Placental pericyte (primary cell): ENCODE results near the gene ADCY1. TPM values are rescaled to one million over a fixed set of nuclear protein-coding genes. Genes with fewer than 3 reads are reported as not detected.

Experiments
- small RNA-seq: library from RNA; depleted of rRNA; stranded (forward); fragments of <200 nt; gene quantifications from one replicate; pipeline ENCODE3, GENCODE V24; 2012; ENCODE audit warnings: low replicate concordance
- total RNA-seq: library from RNA; depleted of rRNA; stranded (reverse); fragments of >200 nt; gene quantifications from 2 replicates; pipeline ENCODE4 v1.2.3, GENCODE V29; 2012

Gene ADCY1
- 0.22 and 0.29 TPM in 2 replicates for total RNA-seq

DNA sequence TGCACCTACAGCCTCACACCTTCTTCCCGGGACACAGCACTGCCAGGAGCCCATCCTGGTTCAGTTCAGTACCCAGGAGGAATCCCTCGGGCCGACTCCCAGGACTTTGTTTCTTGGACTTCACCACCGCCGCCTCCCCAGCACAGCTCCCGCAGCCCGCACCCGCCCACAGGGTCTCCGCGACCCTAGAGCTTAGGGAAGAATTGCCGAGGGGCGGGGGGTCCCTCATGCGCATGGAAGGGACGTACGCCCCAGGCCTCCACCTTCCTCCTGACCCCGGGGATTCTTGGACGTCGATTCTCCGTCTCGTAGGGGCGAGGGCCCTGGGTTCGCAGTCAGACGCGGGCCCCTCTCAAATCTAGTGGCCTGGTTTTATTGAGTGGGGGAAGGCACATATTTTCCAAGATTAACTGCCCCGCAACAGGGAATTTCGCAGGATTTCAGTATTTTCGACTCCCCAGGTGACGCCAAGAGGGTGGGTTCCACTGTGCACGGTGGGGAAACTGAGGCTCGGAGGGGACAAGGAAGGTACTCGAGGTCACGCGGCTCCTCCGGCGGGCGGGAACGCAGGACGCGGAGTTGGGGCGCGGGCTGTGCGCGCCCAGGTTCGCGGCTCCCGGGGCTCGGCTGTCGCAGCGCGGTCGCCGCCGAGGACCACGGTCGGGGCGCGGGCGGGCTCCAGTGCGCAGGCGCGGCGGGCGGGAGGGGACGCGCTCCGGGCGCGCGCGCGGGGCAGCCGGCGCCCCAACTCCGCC is at the start of gene ADCY1:
Gene ADCY1 (plus strand): TSS at position 708 of the 755 bp plus-strand sequence. CDS start 176 bp downstream, outside the sequence.

Small RNA genes within 50 kb of the gene (small RNA-seq; reads per million reads assigned to genes)
- gene AC073325.2 = not detected
